GM13977 (cell line): ENCODE measurements around the gene TEX10.

ENCODE experiments used
- DNase-seq: peaks from one replicate; pipeline ENCODE4 v3.0.0; 2012; ENCODE audit warnings: low spot score
- in situ Hi-C: fragments of 300-500 bp; cut with MboI; formaldehyde crosslinking; loops from one replicate; pipeline ENCODE4 v1.12.0; 2022; ENCODE audit warnings: low sequenced_read_pairs, low pct_unique_long_range_greater_than_20kb, mixed read lengths, inconsistent platforms; ENCODE audit not compliant: unreplicated experiment
- TF ChIP-seq, protein P1 (sequence below): IDR thresholded peaks from 2 replicates; pipeline ENCODE4 v1.5.1; 2012; ENCODE audit warnings: mild to moderate bottlenecking, control low read depth; ENCODE audit not compliant: insufficient read depth; ENCODE audit errors: extremely low read depth, missing control alignments

The TEX10 gene

DNA sequence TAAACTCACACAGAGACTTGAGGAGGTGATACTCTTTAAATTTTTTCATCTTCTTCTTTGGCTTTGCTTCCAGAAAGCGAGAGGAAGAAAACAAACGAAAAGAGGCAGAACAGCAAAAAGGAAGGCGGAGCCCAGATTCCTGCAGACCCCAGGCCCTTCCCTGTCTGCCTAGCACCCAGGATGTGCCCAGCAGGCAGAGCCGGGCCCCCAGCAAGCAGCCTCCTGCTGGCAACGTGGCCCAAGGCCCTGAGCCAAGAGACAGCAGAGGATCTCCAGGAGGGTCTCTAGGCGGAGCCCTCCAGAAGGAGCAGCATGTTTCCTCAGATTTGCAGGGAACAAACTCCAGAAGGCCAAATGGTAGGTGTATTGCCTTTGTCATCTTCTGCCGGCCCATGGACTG lies 68.5 kb downstream of the TEX10 start:
- TF ChIP-seq, protein P1, sequence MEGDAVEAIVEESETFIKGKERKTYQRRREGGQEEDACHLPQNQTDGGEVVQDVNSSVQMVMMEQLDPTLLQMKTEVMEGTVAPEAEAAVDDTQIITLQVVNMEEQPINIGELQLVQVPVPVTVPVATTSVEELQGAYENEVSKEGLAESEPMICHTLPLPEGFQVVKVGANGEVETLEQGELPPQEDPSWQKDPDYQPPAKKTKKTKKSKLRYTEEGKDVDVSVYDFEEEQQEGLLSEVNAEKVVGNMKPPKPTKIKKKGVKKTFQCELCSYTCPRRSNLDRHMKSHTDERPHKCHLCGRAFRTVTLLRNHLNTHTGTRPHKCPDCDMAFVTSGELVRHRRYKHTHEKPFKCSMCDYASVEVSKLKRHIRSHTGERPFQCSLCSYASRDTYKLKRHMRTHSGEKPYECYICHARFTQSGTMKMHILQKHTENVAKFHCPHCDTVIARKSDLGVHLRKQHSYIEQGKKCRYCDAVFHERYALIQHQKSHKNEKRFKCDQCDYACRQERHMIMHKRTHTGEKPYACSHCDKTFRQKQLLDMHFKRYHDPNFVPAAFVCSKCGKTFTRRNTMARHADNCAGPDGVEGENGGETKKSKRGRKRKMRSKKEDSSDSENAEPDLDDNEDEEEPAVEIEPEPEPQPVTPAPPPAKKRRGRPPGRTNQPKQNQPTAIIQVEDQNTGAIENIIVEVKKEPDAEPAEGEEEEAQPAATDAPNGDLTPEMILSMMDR, result no peak
- in situ Hi-C loops, result no loop called here
- no peak for DNase-seq

DNA sequence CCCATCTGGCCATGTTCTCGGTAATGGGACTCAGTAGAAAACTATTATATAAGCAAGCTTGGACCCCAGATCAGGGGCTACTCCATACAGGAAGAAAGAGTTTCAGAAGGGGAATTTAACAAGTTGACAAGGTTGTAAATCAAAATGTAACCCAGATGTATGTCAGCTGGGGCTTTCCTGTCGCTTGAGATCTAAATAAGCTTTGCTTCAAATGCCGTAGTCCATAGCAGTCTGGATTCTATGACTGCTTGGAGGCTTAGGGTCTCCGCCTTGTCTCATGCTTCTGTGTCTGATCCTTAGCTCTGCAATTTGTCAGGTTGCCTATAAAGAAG lies 70.4 kb downstream of the TEX10 start:
- no peak for DNase-seq
- in situ Hi-C loops, result no loop called here
- TF ChIP-seq, protein P1, result no peak

- TF ChIP-seq, protein P1, result no peak
- in situ Hi-C loops, result no loop called here
- no peak for DNase-seq
Observed at GRCh38 chr9:100281676-100282387, 70.9 kb downstream of the TEX10 start.

- TF ChIP-seq, protein P1, result no peak
- no peak for DNase-seq
- in situ Hi-C loops, result no loop called here
Observed at GRCh38 chr9:100281066-100281465, 71.7 kb downstream of the TEX10 start.

GRCh38 chr9:100277166-100277979 lies 75.4 kb downstream of the TEX10 start:
- no peak for DNase-seq
- in situ Hi-C loops, result no loop called here
- TF ChIP-seq, protein P1, result no peak

DNA sequence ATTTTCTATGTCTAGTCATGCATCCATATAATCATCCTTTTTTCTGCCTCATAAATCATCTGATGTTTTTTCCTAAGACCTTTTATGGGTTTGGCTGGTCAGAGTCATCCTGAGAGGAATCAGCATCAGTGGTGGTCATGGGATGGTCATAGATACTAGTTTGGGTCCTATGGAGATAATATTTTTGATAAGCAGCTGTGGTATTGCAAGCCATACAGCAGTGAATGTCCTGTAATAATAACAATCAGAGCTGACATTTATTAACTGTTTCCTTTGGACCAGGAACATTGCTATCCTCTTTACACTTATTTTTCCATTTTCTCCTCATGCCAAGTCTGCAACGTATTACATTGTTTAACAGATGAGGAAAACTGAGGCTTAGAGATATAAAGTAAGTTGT lies 83.1 kb downstream of the TEX10 start:
- no peak for DNase-seq
- TF ChIP-seq, protein P1, result no peak
- in situ Hi-C loops, result no loop called here
